ENCODE data around the gene USP8.

Gene USP8

GRCh38 chr15:50519740-50520425 lies 95.7 kb downstream of the USP8 start:
- no peak for TF ChIP-seq CTCF (conservative IDR thresholded peaks at IDR 0.05)
- TF ChIP-seq ZFX (IDR thresholded peaks at IDR 0.05) = no peak

DNA sequence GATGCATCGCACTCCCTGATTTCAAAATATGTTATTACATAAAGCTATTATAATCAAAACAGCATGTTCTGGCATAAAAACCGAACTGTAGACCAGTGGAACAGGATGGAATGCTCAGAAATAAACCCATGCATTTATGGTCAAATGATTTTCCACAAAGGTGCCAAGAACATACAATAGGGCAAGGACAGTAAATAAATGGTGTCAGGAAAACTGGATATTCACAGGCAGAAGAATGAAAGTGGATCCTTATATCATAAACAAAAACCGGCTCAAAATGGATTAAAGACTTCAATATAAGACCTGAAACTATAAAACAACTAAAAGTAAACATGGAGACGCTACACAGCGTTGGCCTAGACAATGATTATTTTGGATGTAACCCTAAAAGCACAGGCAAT lies 99.6 kb downstream of the USP8 start:
- H3K27ac ChIP-seq = no peak overlapping the region
- TF ChIP-seq ZFX (IDR thresholded peaks at IDR 0.05) = no peak
- no peak for TF ChIP-seq CTCF (conservative IDR thresholded peaks at IDR 0.05)

More at GRCh38 chr15:50519740-50520425, 95.7 kb downstream of the USP8 start:
- no peak overlapping the region for H3K27ac ChIP-seq

DNA sequence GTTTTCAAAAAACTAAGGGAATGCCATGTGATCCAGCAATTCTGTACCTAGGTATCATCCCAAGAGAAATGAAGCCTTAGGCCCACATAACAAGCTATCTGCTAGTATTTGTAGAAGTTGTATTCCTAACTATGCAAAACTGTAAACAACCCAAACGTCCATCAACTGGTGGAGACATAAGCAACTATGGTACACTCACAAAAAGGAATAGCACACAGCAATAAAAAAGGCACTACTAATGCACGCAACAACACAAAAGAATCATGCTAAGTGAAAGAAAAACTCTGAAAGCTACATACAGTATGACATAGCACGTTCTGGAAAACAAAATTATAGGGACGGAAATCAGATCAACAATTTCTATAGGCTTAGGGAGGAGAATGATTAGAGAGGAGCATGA lies 107.0 kb downstream of the USP8 start:
- H3K27ac ChIP-seq = no peak overlapping the region
- TF ChIP-seq CTCF (conservative IDR thresholded peaks at IDR 0.05) (no peak), ZFX (IDR thresholded peaks at IDR 0.05) (no peak)

DNA sequence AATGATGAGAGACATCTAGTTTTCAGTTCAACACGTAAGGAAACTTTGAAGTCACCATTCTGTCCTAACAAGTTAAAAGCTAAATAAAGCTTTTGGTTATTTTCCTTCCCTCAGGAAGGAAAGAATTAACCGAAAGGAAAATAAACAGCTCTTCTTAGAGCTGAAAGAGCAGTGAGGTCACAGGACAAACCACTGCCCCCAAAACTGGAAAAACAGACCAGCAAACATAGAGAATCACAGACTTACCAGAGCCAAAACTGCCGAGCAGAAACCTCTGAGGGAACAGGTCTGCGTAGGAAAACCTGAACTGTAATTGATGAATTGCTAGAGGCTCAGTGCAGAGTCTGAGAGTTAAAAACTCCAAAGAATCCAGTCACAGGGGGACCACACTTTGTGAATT lies 107.6 kb downstream of the USP8 start:
- no peak overlapping the region for H3K27ac ChIP-seq
- TF ChIP-seq ZFX (IDR thresholded peaks at IDR 0.05) (no peak), CTCF (conservative IDR thresholded peaks at IDR 0.05) (no peak)

GRCh38 chr15:50542887-50543210 lies 118.6 kb downstream of the USP8 start:
- no peak overlapping the region for H3K27ac ChIP-seq
- TF ChIP-seq CTCF (conservative IDR thresholded peaks at IDR 0.05) = no peak
- TF ChIP-seq ZFX (IDR thresholded peaks at IDR 0.05) = no peak

DNA sequence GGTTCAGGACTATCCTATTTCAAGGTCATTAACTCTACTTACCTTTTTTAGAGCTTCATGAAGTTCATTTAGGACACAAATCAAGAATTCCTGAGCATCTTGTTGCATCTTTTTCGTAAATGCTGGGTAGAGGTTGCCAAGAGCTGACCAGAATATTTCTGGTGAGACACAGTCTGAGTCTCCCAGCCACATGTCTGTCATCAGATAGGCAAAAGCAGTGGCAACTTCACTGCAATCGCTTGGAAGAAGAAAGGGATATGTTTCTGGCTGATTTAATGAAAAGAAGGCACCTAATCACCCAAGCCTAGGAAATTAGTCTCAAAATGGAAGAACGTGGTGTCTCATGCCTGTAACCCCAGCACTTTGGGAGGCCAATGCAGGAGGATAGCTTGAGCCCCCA lies 119.4 kb downstream of the USP8 start:
- no peak for TF ChIP-seq CTCF (conservative IDR thresholded peaks at IDR 0.05)
- TF ChIP-seq ZFX (IDR thresholded peaks at IDR 0.05) = no peak
- H3K27ac ChIP-seq = peak overlapping the region; percentile 43

DNA sequence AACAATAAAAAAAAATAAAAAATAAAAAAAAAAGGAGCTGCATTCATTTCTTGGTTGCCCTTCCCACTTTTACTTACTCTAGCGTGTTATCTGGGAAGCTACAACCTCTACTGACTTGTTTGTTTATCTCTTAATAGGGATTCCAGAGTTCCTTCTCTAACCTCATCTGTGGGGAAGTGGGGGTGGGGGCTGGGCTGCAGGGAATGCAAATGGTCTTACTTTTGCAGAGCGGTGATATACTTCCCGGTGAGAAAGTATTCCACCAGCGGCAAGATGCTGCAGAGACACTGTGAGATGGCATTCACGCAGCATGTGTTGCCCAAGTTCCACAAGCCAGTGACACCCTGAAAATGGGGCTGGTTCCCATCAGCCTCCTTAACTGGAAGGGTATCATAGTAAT lies 120.2 kb downstream of the USP8 start:
- peak overlapping the region; percentile 43 for H3K27ac ChIP-seq
- TF ChIP-seq CTCF (conservative IDR thresholded peaks at IDR 0.05) (no peak), ZFX (IDR thresholded peaks at IDR 0.05) (no peak)
